BJ (cell line): ENCODE data around the gene TRIM43. TPM values are rescaled to one million over a fixed set of nuclear protein-coding genes. Genes with fewer than 3 reads are reported as not detected.
"Not testable (repeated sequence)": the region's sequence is repeated elsewhere in the genome, so short reads cannot be mapped to it uniquely, and the experiment has no call there.

Experiments
- CTCF ChIA-PET: fragments of 350-600 bp; formaldehyde crosslinking; extraction: SDS; loops from one replicate; lab custom pipeline; 2021; ENCODE audit warnings: antibody characterized with exemption, inconsistent platforms; lab: Yijun Ruan, JAX
- POLR2A ChIA-PET: fragments of 300-600 bp; sonication (Branson Sonifier 250); formaldehyde crosslinking; extraction: SDS; loops from one replicate; lab custom pipeline; 2021; ENCODE audit warnings: antibody characterized with exemption; lab: Charles Lee
- DNase-seq: peaks from one replicate; pipeline ENCODE4 v3.0.0-alpha.2; 2011; ENCODE audit warnings: low read depth
- H3K27me3 ChIP-seq: 2 replicates; pipeline ENCODE4 v1.6.0; 2011; ENCODE audit warnings: low read length; ENCODE audit not compliant: control insufficient read depth, insufficient read depth
- H3K36me3 ChIP-seq: 2 replicates; pipeline ENCODE4 v1.5.1; 2011; ENCODE audit warnings: low read length; ENCODE audit not compliant: control insufficient read depth, insufficient read depth
- H3K4me3 ChIP-seq: 2 replicates; pipeline ENCODE4 v1.5.1; 2011; ENCODE audit warnings: low read depth, mild to moderate bottlenecking, control low read depth, low read length
- polyA plus RNA-seq: library from polyadenylated mRNA; depleted of rRNA; stranded (reverse); fragments of >200 nt; gene quantifications from 2 replicates; pipeline ENCODE4 v1.2.3, GENCODE V29; 2011
- TF ChIP-seq, protein P1 (sequence below): IDR thresholded peaks from 2 replicates; pipeline ENCODE4 v1.5.1; 2011; ENCODE audit warnings: low read depth, mild to moderate bottlenecking, control low read depth, inconsistent platforms, low read length, moderate library complexity; ENCODE audit not compliant: insufficient read depth

TRIM43 gene
- polyA plus RNA-seq, 1 experiment, result not detected

GRCh38 chr2:95575857-95576256 is 15.9 kb upstream of the TRIM43 start:
- Histone ChIP-seq H3K27me3 (peaks cover 2% of the 10 kb centered on the region), H3K36me3 (no peaks in the 10 kb centered on the region), H3K4me3 (no peak overlapping the region)
- DNase-seq, result no peak
- ChIA-PET CTCF (no interaction called here), POLR2A (no interaction called here)
- TF ChIP-seq, protein P1, sequence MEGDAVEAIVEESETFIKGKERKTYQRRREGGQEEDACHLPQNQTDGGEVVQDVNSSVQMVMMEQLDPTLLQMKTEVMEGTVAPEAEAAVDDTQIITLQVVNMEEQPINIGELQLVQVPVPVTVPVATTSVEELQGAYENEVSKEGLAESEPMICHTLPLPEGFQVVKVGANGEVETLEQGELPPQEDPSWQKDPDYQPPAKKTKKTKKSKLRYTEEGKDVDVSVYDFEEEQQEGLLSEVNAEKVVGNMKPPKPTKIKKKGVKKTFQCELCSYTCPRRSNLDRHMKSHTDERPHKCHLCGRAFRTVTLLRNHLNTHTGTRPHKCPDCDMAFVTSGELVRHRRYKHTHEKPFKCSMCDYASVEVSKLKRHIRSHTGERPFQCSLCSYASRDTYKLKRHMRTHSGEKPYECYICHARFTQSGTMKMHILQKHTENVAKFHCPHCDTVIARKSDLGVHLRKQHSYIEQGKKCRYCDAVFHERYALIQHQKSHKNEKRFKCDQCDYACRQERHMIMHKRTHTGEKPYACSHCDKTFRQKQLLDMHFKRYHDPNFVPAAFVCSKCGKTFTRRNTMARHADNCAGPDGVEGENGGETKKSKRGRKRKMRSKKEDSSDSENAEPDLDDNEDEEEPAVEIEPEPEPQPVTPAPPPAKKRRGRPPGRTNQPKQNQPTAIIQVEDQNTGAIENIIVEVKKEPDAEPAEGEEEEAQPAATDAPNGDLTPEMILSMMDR, result no peak

DNA sequence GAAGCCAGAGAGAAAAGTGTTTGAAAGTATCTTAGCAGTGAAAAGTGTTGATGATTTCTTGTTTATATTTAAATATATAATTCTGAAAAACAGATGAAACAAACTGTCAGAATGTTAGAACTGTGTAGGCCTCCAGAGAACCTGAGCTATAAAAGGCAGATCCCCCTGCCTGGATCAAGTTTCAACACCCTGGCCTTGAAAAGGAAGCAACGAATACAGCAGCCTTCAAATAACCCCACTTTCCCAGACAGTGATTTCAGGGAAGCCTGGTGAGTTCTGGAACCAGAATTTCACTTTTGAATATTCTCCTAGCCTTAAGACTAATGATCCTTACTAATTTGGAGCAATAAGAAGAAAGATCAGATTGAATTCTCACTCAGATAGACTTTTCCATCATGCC is 13.3 kb upstream of the TRIM43 start:
- H3K27me3 ChIP-seq, result peaks cover 1% of the 10 kb centered on the region; the same call in 1 of the 2 replicates
- no peak overlapping the region for H3K4me3 ChIP-seq
- TF ChIP-seq, protein P1, result no peak
- no peaks in the 10 kb centered on the region for H3K36me3 ChIP-seq
- no peak for DNase-seq
- CTCF ChIA-PET, result no interaction called here
- POLR2A ChIA-PET, result no interaction called here

- H3K36me3 ChIP-seq, DNase-seq, POLR2A ChIA-PET, H3K4me3 ChIP-seq, CTCF ChIA-PET, H3K27me3 ChIP-seq: not testable (repeated sequence)
Observed at GRCh38 chr2:95583545-95583944, 8.3 kb upstream of the TRIM43 start.

GRCh38 chr2:95584321-95584720 is 7.5 kb upstream of the TRIM43 start:
- H3K36me3 ChIP-seq, CTCF ChIA-PET, H3K27me3 ChIP-seq, DNase-seq, H3K4me3 ChIP-seq, POLR2A ChIA-PET: not testable (repeated sequence)

- DNase-seq, CTCF ChIA-PET, H3K36me3 ChIP-seq, POLR2A ChIA-PET, H3K27me3 ChIP-seq, H3K4me3 ChIP-seq: not testable (repeated sequence)
Observed at GRCh38 chr2:95589777-95590536, 1.8 kb upstream of the TRIM43 start.

- H3K36me3 ChIP-seq, H3K4me3 ChIP-seq, H3K27me3 ChIP-seq, POLR2A ChIA-PET, DNase-seq, CTCF ChIA-PET: not testable (repeated sequence)
Observed at GRCh38 chr2:95592973-95593372, 1.2 kb downstream of the TRIM43 start.

- DNase-seq, POLR2A ChIA-PET, CTCF ChIA-PET: not testable (repeated sequence)
Observed at GRCh38 chr2:95595012-95595411, 3.2 kb downstream of the TRIM43 start.

GRCh38 chr2:95601301-95601700 is 9.5 kb downstream of the TRIM43 start:
- H3K27me3 ChIP-seq, POLR2A ChIA-PET, DNase-seq, H3K4me3 ChIP-seq, H3K36me3 ChIP-seq, CTCF ChIA-PET: not testable (repeated sequence)

More at GRCh38 chr2:95595012-95595411, 3.2 kb downstream of the TRIM43 start:
- H3K36me3 ChIP-seq, H3K4me3 ChIP-seq, H3K27me3 ChIP-seq: not testable (repeated sequence)

DNA sequence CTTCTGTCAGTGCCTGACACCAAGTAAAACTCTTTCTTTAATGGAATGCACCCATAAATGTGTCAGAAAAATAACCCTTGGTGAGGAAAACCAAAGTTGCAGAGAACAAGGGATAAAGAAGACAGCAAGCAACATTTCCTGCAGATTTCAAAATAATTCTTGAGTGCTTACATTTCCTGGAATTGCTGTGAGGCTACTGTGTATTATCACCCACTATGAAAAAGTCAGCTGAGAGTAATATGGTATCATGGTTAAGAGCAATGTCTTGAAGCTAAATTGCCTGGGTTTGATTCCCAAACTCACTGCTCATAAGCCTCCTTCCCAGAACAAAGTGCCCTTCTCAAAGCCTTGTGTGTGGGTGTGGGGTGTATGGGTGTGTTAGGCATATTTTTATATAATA is 10.3 kb downstream of the TRIM43 start:
- CTCF ChIA-PET, DNase-seq, POLR2A ChIA-PET, H3K4me3 ChIP-seq, H3K27me3 ChIP-seq, H3K36me3 ChIP-seq: not testable (repeated sequence)

DNA sequence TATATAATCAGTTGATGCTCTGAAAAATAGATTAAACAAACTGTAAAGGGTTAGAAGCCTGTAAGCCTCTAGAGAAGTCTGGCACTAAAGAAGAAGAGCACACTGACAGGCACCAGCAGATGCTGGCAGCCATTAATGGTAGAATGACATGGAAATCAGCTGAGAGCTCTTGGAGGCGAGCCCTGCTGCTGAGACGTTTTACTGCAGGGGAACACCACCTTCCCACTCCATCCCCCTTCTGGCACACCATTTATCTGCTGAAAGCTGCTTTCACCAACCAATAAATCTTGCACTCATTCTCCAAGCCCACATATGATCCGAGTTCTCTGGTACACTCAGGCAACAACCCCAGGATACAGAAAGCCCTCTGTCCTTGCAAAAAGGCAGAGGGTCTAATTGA is 16.6 kb downstream of the TRIM43 start:
- H3K36me3 ChIP-seq, DNase-seq, H3K27me3 ChIP-seq, CTCF ChIA-PET, POLR2A ChIA-PET, H3K4me3 ChIP-seq: not testable (repeated sequence)

GRCh38 chr2:95609764-95610163 is 18.0 kb downstream of the TRIM43 start:
- H3K4me3 ChIP-seq, DNase-seq, H3K27me3 ChIP-seq, H3K36me3 ChIP-seq, POLR2A ChIA-PET, CTCF ChIA-PET: not testable (repeated sequence)
